CD4-positive, alpha-beta T cell (primary cell): ENCODE measurements around the gene FGR. TPM values are rescaled to one million over a fixed set of nuclear protein-coding genes. Genes with fewer than 3 reads are reported as not detected.

Experiments used
- ATAC-seq: fragments of 200-7000 bp; cut with Tn5 transposase; one replicate; pipeline ENCODE4 v1.10.0; 2022; ENCODE audit warnings: mild to moderate bottlenecking; ENCODE audit not compliant: poor library complexity
- CTCF ChIA-PET: fragments of 350-600 bp; sonication (Branson Sonifier 250); formaldehyde crosslinking; loops from one replicate; lab custom pipeline; 2021; ENCODE audit warnings: antibody characterized with exemption, inconsistent platforms; lab: Charles Lee
- POLR2A ChIA-PET: fragments of 350-600 bp; sonication (Branson Sonifier 250); formaldehyde crosslinking; loops from one replicate; lab custom pipeline; 2021; ENCODE audit warnings: antibody characterized with exemption, inconsistent platforms; lab: Charles Lee
- DNase-seq, 14 experiments: peaks; one replicate each; pipeline ENCODE4 v3.0.0-alpha.2; 2013 to 2020; ENCODE audit warnings: mixed read lengths in 2 of 14
- H3K27ac ChIP-seq, 2 donors: one replicate each; pipeline versions ENCODE4 v1.5.1 to v1.7.0; 2013; ENCODE audit warnings: low read length in 2 of 2, low read depth in 1 of 2, mild to moderate bottlenecking in 1 of 2
- H3K27me3 ChIP-seq, 2 experiments: 1 replicate in 1 of 2; 2 replicates in 1 of 2; pipeline versions ENCODE4 v1.6.1 to v1.7.0; 2013; ENCODE audit warnings: low read length in 2 of 2, control low read depth in 1 of 2, mild to moderate bottlenecking in 1 of 2, moderate library complexity in 1 of 2; ENCODE audit not compliant: insufficient read depth in 2 of 2, control insufficient read depth in 1 of 2
- H3K36me3 ChIP-seq: one replicate; pipeline ENCODE4 v1.6.1; 2013; ENCODE audit warnings: low read length, control low read depth; ENCODE audit not compliant: insufficient read depth
- H3K4me1 ChIP-seq: one replicate; pipeline ENCODE4 v1.6.1; 2013; ENCODE audit warnings: low read length, control low read depth; ENCODE audit not compliant: insufficient read depth
- H3K4me3 ChIP-seq: one replicate; pipeline ENCODE4 v1.5.1; 2013; ENCODE audit warnings: mild to moderate bottlenecking, low read length, moderate library complexity
- H3K9me3 ChIP-seq, 2 experiments: 1 replicate in 1 of 2; 2 replicates in 1 of 2; pipeline versions ENCODE4 v1.6.1 to v1.7.0; 2013; ENCODE audit warnings: low read length in 2 of 2, mild to moderate bottlenecking in 2 of 2, control low read depth in 1 of 2, moderate library complexity in 1 of 2; ENCODE audit not compliant: control insufficient read depth in 1 of 2, insufficient read depth in 1 of 2
- H3K27ac Mint-ChIP-seq: one replicate; pipeline ENCODE4 v1.8.0; 2020; ENCODE audit warnings: mixed read lengths
- H3K27me3 Mint-ChIP-seq: one replicate; pipeline ENCODE4 v1.8.0; 2021; ENCODE audit warnings: mixed read lengths
- H3K36me3 Mint-ChIP-seq: one replicate; pipeline ENCODE4 v1.8.0; 2021; ENCODE audit warnings: low read depth, mixed read lengths
- H3K4me1 Mint-ChIP-seq: one replicate; pipeline ENCODE4 v1.8.0; 2021; ENCODE audit warnings: low read depth, mixed read lengths
- H3K4me3 Mint-ChIP-seq: one replicate; pipeline ENCODE4 v1.8.0; 2020; ENCODE audit warnings: mild to moderate bottlenecking, mixed read lengths
- H3K9me3 Mint-ChIP-seq: one replicate; pipeline ENCODE4 v1.8.0; 2020; ENCODE audit warnings: mixed read lengths
- intact Hi-C, 2 experiments: fragments of 100-400 bp; cut with DNase I in 1 of 2; cut with micrococcal nuclease in 1 of 2; formaldehyde crosslinking; loops; one replicate each; pipeline versions ENCODE4 v1.15.1 to v1.9.0; 2023 to 2025; cut with DNase I, micrococcal nuclease
- total RNA-seq, 174 experiments: library from RNA in 2 of 174; stranded (reverse) in 2 of 174; gene quantifications; one replicate each; pipeline ENCODE4 v1.2.3 and lab custom pipeline; 2021 to 2026
- TF ChIP-seq, protein P1 (sequence below): fragments of 200-600 bp; IDR thresholded peaks from one replicate; pipeline ENCODE4 v1.8.0; 2022; ENCODE audit warnings: antibody characterized with exemption, mild to moderate bottlenecking

The FGR gene
- total RNA-seq, 2 experiments from 2014 or later, result 3.0 to 3.2 TPM

DNA sequence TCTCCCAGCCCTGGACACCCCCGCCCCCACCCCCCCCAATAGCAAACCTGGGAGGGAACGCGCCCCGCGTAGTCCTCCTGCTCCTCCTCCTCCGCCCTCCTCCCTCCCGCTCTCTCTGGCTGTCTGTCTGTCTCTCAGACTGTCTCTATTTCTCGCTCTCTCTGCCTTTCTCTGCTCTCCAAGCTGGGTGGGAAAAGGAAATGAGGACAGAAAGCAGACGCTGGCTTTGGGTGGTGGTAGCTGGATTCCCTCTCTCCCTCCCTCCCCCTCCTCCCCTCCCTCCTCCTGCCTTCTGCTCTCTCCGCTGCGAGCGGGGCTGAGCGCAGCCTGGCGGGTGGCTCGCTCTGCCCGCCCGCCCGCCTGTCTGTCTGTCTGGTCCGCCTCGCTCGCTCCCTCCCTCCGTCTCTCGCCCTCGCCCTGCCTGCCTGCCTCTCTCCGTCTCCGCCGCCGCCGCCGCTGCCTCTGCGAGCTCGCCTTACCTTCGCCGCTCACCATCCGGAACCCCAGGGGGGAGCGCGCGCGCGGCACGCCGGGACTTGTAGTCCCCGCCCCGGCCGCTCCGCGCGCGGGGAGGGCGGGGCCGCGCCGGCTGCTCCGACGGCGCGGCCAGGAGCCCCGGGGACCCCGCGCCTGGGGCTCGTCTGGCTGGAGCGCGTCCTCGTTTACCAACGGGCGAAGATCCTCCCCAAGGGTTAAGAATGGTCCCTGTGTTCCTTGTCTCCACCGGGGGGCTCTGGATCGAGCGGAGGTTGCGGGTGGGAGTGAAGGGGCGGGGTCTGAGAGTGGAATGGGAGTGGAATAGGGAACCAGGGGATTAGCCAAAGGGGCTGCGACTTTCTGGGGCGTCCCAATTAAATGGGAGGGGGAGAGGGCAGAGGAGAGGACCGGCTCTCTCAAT, 31.1 kb downstream of the FGR start, which contains the start of gene AHDC1:
Gene AHDC1 (minus strand): TSS at position 464 of the 898 bp plus-strand sequence. CDS start 52,029 bp downstream, outside the sequence.
- peaks cover 54% of the 10 kb centered on the region for H3K4me1 Mint-ChIP-seq
- H3K9me3 Mint-ChIP-seq, result no peaks in the 10 kb centered on the region
- Histone ChIP-seq H3K9me3 (no peaks in the 10 kb centered on the region), H3K36me3 (no peaks in the 10 kb centered on the region), H3K27me3 (no peaks in the 10 kb centered on the region), H3K27ac (peak within 1 kb of the TSS in 1 of 2 donors; percentile 67), H3K4me3 (peak within 1 kb of the TSS; percentile 78), H3K4me1 (peaks cover 72% of the 10 kb centered on the region)
- peak within 1 kb of the TSS; percentile 87 for H3K27ac Mint-ChIP-seq
- H3K4me3 Mint-ChIP-seq, result peak within 1 kb of the TSS; percentile 99
- H3K27me3 Mint-ChIP-seq, result no peaks in the 10 kb centered on the region
- TF ChIP-seq, protein P1, sequence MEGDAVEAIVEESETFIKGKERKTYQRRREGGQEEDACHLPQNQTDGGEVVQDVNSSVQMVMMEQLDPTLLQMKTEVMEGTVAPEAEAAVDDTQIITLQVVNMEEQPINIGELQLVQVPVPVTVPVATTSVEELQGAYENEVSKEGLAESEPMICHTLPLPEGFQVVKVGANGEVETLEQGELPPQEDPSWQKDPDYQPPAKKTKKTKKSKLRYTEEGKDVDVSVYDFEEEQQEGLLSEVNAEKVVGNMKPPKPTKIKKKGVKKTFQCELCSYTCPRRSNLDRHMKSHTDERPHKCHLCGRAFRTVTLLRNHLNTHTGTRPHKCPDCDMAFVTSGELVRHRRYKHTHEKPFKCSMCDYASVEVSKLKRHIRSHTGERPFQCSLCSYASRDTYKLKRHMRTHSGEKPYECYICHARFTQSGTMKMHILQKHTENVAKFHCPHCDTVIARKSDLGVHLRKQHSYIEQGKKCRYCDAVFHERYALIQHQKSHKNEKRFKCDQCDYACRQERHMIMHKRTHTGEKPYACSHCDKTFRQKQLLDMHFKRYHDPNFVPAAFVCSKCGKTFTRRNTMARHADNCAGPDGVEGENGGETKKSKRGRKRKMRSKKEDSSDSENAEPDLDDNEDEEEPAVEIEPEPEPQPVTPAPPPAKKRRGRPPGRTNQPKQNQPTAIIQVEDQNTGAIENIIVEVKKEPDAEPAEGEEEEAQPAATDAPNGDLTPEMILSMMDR, result no peak
- ATAC-seq (peak; percentile 84), DNase-seq (peak; percentile 86 to 96 (median 90))
- H3K36me3 Mint-ChIP-seq, result peaks cover 8% of the 10 kb centered on the region
- intact Hi-C loops, result loop anchor here (1.0 to 2.0 kb wide), 4 partner anchors 36 to 201 kb away; no protein-coding TSS in a partner anchor
- ChIA-PET CTCF (interaction anchor here (0.6 to 11.0 kb wide), 9 partner anchors 31 to 303 kb away, joined by 3 to 72 read pairs (median 5); partner anchors contain the start of genes FAM76A and MAP3K6), POLR2A (interaction anchor here (0.6 to 6.1 kb wide), 16 partner anchors 10 to 247 kb away, joined by 3 to 51 read pairs (median 5); partner anchors contain the start of gene IFI6)

DNA sequence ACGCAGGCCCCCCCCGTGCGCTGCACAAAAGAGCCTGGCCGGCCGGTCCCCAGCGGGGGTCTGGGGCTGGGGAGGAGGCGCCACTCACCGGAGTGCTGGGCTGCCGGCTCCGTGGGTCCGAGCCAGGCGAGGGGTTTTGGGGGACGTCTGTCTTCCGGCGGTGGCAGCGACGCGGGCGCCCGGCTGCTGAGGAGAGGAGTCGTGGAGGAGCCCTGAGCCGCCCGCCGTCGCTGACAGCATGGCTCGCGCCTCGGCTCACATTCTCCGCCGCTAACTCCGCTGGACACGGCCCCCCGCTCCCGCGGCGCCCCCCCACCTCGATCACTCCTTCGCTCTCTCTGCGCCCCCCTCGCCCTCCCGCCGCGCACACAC, 31.7 kb downstream of the FGR start:
- Mint-ChIP-seq H3K27ac (no peak overlapping the region), H3K27me3 (no peaks in the 10 kb centered on the region), H3K9me3 (no peaks in the 10 kb centered on the region), H3K4me1 (peaks cover 54% of the 10 kb centered on the region), H3K36me3 (peaks cover 8% of the 10 kb centered on the region), H3K4me3 (peak overlapping the region; percentile 99)
- POLR2A ChIA-PET, result interaction anchor here (0.6 to 6.1 kb wide), 12 partner anchors 11 to 246 kb away, joined by 3 to 51 read pairs (median 6); partner anchors contain the start of gene IFI6
- H3K4me1 ChIP-seq, result peaks cover 72% of the 10 kb centered on the region
- intact Hi-C loops, result no loop called here
- H3K27ac ChIP-seq, result peak overlapping the region in 1 of 2 donors; percentile 67
- TF ChIP-seq, protein P1, result no peak
- no peaks in the 10 kb centered on the region for H3K9me3 ChIP-seq
- CTCF ChIA-PET, result interaction anchor here (0.6 to 11.0 kb wide), 6 partner anchors 31 to 302 kb away, joined by 3 to 72 read pairs (median 10); no protein-coding TSS in a partner anchor
- H3K27me3 ChIP-seq, result no peaks in the 10 kb centered on the region
- H3K4me3 ChIP-seq, result peak overlapping the region; percentile 78
- DNase-seq (peak in 6 of 14 experiments; percentile 25 to 67 (median 43)), ATAC-seq (peak; percentile 12)
- H3K36me3 ChIP-seq, result no peaks in the 10 kb centered on the region
